Measurements from ENCODE around the gene BPIFB2.

BPIFB2 gene

DNA sequence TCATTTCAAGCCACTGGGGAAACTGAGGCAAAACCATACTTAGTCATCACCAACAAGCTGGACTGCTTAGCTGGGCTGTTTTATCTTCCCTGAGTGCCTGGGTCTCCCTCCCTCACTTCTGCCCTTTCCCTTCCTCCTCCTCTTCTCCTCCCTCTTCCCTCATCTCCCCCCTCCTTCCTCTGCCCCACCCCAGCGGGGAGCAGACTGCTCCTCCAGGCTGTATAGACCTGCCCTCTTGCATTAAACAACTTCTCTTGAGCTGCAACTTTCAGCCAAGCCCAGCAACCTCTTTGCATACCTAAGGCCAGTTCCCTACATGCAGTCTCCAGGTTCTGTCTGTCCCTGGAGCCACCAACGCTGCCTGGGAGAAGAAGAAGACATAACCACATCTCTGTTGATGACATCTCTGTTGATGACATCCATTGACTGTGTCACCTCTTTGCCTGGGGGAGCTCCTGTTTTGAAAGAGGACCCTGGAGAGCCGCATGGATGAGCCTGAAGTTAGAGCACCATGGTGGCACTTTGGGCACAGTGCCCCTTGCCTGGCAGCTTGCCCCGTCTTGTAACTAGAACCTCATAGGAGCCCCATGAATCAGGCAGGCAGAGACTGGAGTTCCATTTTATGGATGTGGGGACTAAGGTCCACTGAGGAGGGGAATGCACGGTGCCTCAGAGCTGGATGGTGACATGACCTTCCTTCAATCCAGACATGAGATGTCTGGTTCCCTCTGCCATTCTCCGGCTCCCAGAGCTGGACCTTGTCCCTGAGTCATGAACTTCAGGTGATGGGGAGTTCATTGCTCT lies 16.1 kb downstream of the BPIFB2 start:
- no peak for DNase-seq

DNA sequence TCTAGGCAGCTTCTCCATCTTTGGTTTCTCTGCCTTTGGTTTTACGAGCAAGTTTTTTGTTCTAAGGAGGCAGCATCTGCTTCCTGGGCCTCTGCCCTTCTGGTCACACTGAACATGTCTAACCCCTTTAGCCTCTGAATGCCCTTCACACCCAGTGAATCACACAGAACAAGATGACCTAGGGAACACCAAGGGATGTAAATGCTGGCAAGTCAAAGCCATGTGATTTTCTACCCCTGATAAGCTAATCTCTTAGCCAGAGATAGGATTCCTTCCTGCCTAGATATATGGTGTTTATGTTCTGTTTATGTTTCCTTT lies 16.7 kb downstream of the BPIFB2 start:
- DNase-seq, result no peak

DNA sequence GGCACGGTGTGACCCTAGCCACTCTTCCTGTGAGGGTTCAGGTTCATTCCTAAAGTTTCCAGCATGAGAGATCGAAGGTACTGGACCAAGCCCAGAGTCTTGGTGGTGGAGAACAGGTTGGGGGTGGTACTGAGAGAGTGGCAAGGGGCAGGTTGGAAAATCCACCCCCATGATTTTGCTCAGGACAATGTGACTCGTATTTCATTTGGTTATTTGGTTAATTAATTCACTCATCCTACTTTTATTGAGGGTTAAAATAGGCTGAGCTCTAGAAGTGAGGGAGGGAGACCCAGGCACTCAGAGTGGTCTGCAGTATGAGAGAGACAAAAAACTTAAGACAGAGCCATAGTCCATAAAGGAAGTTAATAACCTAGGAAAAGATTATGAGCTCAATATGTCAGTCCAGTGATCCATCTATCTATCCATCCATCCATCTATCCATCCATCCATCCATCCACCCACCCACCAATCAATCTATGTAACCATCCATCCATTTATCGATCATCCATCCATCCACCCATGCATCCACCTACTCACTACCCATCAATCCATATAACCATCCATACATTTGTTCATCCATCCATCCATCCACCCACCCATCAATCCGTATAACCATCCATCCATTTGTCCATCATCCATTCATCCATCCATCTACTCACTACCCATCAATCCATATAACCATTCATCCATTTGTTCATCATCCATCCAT lies 17.3 kb downstream of the BPIFB2 start:
- DNase-seq, result no peak

DNA sequence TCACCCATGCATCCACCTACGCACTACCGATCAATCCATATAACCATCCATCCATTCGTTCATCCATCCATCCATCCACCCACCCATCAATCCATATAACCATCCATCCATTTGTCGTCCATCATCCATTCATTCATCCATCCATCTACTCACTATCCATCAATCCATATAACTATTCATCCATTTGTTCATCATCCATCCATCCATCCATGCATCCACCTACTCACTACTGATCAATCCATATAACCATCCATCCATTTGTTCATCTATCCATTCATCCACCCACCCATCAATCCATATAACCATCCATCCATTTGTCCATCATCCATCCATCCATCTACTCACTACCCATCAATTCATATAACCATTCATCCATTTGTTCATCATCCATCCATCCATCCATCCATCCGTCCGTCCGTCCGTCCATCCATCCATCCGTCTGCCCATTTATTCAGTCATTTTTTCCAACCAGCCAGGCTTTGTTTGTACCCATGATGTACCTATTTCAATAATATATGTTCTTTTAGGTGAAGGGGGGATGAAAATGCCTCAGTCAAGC lies 17.9 kb downstream of the BPIFB2 start:
- DNase-seq, result no peak

DNA sequence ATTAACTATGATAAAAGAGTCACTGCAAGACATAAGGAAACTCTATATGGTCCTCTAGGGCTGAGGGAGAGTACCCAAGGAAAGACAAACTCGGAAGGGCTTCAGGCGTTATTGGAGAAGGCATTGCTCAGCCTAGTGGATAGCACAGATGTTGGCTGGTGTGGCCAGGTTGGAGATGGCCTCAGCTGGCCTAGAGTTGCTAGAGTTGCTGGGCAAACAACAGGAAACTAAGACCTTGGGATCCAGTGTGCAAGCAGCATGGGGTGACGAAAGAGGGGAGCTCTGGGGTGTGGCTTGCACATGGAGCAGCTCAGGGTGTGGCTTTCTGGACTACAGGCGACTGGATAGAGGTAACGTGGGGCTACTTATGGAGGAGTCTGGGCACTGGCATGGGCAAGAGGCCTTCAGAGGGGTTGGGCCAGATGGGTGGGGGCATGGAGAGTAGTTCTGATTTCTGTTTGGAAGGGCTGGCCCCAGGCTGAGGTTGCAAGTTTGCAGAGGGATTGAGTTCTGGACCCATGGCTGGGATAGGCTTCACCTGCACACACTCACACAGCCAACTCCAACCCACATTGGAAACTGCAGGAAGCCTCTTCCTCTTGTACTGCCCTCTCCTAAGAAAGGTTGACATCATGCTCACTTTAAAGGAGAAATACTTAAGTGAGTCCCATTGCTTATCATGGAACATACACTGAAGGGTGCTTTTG lies 18.7 kb downstream of the BPIFB2 start:
- DNase-seq, result no peak

DNA sequence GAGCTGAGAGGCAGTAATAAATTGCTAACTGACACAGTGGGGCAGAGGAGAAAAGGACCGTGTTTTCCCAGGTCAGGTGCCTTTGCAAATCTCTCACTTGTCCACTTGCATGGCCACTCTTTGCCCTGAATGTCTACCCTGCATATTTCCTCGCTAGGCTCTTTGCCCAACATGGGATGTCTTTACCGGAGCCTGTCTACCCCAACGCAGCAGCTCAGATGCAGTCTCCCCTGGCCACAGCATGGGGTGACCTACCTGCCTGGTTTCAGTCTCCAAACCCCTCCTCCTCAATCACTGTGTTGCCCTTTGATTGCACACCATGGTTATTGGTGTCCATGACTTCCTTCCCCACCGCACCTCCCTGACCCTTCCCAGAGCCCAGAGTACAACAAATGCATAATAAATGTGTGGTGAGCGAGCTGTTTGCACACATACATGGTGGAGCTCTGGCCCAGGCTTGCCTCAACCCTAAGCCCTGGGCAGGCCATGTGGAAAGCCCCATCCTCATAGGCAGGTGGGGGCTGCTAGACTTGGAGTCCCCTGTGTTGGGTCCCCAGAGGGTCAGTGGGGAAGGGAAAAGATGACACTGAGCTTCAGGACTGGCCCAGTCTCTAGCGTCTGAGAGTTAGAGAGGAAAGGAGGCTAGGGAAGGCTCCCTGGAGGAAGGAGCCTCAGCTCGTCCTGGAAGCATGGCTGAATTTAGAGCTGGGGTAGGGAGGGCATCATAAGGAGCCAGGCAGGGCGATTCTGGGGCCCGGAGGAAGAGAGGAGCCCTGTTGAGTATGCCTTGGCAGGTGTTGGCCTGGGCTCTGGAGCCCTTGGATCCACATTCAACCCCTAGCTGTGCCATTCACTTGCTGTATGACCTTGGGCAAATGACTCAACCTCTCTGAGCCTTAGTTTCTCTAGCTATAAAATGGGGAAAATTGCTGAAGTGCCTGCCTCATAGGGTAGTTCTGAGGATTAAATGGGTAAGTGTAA lies 19.6 kb downstream of the BPIFB2 start:
- no peak for DNase-seq

DNA sequence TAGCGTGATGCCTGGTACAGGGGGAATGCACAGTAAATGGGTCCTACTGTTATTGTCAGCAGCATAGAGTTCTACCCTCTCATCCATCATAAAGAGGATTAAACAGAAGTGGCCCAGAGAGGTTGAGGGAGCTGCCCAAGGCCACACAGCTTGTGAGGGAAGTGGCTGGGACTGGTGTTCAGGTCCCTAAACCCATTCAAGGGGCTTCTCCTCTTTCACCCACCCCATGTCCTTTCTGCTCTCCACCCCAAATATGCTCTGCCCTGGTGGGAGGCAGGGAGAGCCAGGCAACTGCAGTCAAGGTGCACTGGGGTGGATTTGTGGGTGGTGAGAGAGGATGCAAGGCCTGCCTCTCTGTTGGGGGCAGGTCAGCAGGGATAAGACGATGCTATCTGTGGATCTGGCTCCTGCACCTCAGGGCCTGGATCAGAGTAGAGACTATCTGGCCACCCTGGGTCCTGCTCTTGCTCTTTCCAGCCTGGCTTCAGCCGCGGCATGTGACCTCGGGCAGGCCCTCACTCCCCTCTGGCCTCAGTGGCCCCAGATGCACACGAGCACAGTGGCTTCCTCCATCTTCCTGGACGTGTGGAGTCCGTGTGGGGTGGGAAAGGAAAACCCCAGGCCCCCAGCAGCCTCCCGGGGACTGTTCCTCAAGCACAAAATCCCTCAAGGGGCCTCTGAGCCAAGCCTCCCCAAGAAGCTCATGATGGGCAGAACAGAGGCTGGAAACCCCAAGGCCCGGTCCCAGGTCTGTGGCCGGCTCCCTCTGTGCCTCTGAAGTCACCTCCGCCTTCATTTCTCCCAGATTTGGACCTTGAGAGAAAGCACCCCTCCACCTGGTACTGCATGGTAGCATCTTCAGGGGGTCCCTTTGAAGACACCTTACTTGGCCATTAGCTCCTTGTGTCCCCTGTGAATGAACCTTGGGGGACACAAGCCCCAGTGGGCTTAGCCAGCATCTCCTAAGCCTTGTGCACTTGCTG lies 20.6 kb downstream of the BPIFB2 start:
- no peak for DNase-seq

DNA sequence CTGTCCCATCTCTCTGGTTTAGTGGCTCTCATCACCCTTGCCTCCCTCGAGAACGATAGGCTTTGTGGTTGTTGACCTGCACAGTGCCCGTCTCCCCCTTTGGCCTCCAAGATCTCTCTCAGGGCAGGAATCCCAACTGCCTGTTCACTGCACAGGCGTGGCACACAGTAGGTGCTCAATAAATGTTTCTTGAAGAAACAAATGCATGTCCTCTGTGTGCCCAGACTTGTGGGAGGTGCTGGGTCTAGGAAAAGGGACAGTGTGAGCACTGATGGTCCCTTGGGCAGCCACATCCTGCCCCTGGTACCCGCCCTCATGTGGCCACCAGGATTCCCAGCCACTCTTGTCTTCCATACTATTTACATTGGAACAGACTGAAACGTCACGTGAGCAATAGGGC lies 21.4 kb downstream of the BPIFB2 start:
- DNase-seq, result no peak

DNA sequence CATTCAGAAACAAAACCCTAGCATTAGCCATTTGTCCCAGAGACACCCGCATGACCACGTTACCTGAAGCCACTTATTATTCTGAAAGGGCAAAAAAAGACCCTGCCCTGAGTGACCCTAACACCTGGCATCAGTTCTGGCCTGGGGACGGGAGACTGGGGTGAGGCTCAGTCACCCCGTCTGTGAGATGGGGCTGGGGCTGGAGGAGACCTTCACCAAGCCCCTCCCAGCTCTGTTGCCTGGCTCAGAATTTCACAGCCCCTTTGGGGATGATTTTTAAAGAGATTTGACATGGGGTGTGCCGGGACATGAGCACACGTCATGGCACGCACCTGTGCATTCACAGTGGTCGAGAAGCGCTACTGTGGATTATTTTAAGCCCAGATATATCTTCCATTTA lies 22.6 kb downstream of the BPIFB2 start:
- no peak for DNase-seq

DNA sequence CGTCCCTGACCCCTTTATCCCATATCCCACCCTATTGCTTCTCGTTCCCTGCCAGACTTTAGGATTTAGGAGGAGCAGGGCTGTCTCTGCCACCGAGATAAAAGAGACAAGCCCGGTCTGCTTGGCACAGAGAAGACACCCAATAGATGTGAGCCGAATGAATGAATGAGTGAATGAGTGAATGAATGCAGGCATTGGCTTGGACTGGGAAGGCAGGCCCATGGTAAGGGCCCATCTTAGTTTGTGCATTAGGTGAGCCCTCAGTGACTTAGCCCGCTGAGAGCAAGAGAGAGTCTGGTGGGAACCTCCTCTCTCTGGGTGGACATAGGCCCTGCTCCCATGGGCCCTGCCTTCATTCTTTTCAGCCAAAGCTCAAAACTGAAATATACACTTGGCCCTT lies 23.1 kb downstream of the BPIFB2 start:
- DNase-seq, result no peak

DNA sequence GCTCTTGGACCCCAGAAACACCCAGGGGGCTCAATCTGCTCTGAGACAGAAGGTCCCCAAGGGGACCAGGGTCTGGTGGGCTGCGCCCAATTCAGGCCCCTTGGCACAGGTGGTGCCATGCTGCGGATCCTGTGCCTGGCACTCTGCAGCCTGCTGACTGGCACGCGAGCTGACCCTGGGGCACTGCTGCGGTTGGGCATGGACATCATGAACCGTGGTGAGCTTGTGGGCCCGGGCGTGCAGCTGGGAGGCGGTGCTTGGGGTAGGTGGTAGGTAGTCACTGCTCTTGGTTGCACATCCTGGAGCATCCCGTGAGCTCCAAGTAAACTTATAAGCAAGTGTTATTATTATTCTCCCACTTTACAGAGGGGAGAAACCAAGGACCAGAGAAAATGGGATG lies 24.0 kb downstream of the BPIFB2 start, which contains the start of gene BPIFB6:
Gene BPIFB6 (plus strand): TSS at position 118 of the 400 bp plus-strand sequence. CDS start 0 bp downstream, at position 118.
- DNase-seq, result no peak

DNA sequence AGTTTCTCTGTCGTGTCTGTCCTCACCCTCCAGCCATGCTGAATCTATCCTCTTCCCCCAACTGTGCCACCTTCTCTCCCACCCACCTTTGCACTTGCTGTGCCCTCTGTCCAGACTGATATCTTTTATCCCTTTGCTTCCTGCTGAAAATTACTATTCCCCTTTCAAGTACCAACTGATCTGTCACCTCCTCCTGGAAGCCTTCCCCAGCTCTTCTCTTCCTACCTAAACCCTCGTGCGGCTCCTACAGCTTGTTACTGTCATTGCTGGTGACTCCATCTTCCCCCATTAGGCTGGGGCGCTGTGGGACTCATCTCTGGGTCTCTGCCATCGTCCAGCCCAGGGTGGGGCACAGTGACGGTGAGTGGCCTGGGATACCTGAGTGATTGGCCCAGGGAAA lies 25.1 kb downstream of the BPIFB2 start:
- DNase-seq, result no peak

DNA sequence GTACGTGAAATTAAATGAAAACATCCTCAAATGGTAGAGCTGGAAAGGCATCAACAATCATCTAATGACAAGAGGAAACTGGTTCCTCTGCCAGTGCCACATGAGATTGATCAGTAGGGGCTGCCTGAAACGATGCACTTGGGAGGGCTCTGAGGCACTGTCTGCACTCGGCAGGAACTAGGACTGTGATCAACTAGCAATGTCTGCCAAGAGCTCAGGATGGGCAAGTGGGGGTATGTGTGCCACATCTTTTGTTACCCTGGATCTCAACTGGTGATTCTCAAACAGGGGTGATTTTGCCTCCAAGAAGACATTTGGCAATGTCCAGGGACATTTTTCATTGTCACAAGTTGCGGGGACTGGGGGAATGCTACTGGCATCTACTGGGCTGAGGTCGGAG lies 25.9 kb downstream of the BPIFB2 start:
- no peak for DNase-seq

DNA sequence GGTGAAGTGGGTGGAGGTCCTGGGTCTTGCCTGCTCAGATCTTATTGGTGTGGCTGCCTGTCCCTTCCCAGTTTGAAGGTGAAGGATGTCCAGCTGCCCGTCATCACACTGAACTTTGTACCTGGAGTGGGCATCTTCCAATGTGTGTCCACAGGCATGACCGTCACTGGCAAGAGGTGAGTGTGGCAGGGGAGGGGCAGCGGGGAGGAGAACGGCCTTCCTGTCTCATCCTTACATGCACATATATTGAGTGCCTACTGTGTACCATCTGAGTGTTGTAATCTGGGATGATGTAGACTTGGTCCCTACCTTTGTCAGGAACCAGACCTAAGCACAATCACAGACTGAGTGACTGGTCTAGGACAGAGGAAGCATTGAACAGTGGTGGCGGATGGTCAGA lies 26.6 kb downstream of the BPIFB2 start:
- DNase-seq, result no peak

DNA sequence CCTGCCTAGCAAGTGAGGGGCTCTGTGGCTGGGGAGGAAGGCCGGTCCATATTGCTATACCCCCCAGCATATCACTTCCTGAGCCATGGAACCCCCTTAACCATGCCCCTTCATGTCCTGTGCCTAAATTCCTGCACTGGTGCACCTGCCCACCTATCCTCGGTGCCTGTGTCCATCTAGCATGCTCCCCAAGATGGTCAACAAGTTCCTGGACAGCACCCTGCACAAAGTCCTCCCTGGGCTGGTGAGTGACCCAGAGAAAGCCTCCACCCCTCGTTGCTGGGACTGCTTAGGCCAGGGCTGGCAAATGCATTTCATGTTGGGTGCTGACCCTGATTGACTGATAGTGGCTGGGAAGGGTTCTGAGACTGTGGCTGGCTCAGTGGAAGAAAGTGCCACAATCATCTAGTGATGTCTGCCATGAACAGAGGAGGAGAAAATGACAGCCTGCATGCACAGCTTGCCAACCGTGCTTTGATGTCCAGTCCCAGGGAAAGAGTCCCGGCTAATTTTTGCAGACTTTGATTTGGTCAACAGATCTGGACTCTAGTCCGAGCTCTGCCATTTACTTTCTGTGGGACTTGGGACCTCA lies 27.5 kb downstream of the BPIFB2 start:
- no peak for DNase-seq

DNA sequence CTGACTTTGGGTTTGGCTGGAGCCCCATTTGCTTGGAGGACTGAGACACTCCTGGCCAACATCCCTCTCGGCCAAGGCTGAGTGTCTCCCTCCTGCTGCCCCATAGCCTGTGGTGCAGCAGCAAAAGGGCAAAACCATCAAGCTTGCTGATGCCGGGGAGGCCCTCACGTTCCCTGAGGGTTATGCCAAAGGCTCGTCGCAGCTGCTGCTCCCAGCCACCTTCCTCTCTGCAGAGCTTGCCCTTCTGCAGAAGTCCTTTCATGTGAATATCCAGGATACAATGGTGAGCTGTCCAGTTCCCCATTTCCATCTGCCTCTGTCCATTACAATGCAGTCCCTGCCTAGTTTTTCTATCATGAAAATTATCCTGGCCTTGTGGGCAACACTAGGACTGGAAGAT lies 30.0 kb downstream of the BPIFB2 start:
- no peak for DNase-seq

DNA sequence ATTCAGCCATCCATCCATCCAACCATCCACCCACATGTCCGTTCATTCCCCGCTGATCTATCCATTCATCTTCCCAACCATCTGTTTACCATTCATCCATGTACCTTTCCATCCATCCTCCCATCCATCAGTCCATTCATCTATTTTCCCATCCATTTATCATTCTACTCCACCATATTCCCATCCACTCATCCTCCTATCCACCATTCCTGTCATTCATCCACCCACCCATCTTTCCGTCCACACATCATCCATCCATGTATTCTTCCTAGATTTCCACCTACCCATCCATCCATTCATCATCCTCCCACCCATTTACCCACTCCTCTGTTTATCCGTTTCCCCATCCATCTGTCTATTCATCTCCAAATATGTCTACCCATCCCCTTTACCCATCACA lies 30.7 kb downstream of the BPIFB2 start:
- DNase-seq, result no peak

DNA sequence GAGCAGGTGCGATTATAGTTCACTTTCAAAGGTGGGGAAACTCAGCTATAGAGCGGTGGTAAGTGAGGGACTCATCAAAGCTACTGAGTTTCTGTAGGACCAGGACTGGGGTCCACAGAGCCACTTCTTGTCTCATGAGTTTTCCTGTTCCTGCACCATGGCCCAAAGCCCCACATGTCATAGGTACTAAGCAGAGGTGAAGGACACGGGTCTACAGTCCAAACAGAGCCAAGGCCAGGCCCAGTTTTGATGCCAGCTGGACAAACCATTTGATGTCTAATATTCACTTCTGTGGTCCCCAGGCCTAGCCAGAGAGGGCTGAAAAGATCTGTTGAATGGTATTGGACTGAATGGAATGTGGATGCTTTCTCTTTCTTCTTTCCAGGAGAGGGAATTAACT lies 34.9 kb downstream of the BPIFB2 start:
- DNase-seq, result no peak

DNA sequence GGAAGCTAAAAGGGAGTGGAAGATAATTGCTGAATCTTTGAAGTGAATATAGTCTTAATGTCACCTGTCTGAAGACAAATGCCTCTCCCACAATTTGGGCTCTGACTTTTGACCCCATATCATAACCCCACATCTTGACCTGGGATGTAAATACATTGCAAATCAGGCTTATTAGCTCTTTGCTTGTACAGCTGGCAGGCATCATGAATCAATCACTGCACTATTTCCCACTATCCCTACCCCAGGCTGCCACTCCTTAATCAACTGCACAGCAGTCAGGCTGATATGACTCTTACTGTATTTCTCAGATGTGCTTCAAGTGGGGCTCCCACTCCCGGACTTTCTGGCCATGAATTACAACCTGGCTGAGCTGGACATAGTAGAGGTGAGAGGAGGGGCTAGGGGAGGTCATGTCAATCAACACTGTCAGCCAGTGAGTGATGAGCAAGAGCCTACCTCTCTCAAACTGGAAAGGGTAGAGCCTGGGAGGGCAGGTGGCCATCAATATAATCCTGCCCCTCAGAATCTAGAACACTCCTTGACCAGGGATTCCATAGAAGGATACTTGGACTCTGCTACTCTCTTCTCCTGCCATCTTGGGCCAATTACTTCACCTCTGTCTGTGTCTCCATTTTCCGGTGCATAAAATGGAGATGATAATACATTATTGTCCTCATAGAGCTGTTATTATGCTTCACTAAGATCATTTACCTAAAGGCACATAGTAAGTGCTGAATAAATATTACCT lies 35.7 kb downstream of the BPIFB2 start:
- DNase-seq, result no peak

DNA sequence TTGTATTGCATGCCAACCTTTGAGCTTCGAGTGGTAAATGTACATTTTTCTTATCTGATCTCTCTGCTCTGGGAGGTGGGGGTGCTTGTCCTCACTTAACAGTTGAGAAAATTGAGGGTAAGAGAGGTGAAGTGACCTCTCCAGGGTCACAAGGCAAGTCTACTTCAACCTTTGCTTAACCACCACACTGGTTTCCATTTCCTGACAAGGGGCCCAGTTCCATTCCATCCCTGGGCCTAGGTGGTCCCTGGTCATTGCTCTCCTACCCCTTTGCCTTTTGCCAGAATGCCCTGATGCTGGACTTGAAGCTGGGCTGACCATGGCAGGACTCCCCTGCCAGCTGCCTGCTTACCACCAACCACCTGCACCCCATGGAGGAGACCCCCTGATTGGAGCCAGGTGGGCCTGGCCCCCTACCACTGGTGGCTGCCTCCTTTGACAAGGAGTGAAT lies 36.3 kb downstream of the BPIFB2 start:
- DNase-seq, result no peak

Data from NCI-H1436 (cell line).